Cardiac fibroblast (primary cell): ENCODE measurements around the gene TMEM252.

Experiments
- DNase-seq, 2 donors: peaks; one replicate each; pipeline versions ENCODE4 v3.0.0 to v3.0.0-alpha.2; 2010; ENCODE audit warnings: low read depth in 2 of 2
- H3K4me3 ChIP-seq, 2 donors: replicated peaks in 1 of 2; 1 replicate in 1 of 2; 2 replicates in 1 of 2; pipeline ENCODE4 v1.5.1; 2011; ENCODE audit warnings: low read depth in 2 of 2, low read length in 2 of 2, mild to moderate bottlenecking in 2 of 2, moderate library complexity in 1 of 2
- CTCF ChIP-seq: IDR thresholded peaks from one replicate; pipeline ENCODE4 v1.5.1; 2011; ENCODE audit warnings: low read depth, mild to moderate bottlenecking, low read length, inconsistent platforms

Gene TMEM252

GRCh38 chr9:68541568-68541967 is 885 bp upstream of the TMEM252 start:
- no peak for DNase-seq
- no peak for TF ChIP-seq CTCF
- no peak overlapping the region for H3K4me3 ChIP-seq

- no peak overlapping the region for H3K4me3 ChIP-seq
- no peak for DNase-seq
- TF ChIP-seq CTCF = no peak
These were observed 2.5 kb downstream of the TMEM252 start for GRCh38 chr9:68538200-68538599.

GRCh38 chr9:68537616-68537880 is 3.1 kb downstream of the TMEM252 start:
- no peak for DNase-seq
- TF ChIP-seq CTCF = no peak
- H3K4me3 ChIP-seq = no peak overlapping the region

GRCh38 chr9:68536876-68537615 is 3.6 kb downstream of the TMEM252 start:
- no peak for TF ChIP-seq CTCF
- no peak for DNase-seq
- H3K4me3 ChIP-seq = no peak overlapping the region

- DNase-seq = no peak
- H3K4me3 ChIP-seq = no peak overlapping the region
- no peak for TF ChIP-seq CTCF
These were observed 7.0 kb downstream of the TMEM252 start for GRCh38 chr9:68533678-68534077.

GRCh38 chr9:68532131-68532530 is 8.6 kb downstream of the TMEM252 start:
- no peak overlapping the region for H3K4me3 ChIP-seq
- TF ChIP-seq CTCF = no peak
- DNase-seq = no peak

GRCh38 chr9:68530618-68531017 is 10.1 kb downstream of the TMEM252 start:
- no peak for TF ChIP-seq CTCF
- DNase-seq = peak; percentile 49 to 60
- H3K4me3 ChIP-seq = no peak overlapping the region
